DMS79 (cell line): ENCODE results near the gene MAP2K1.
A peak's percentile ranks its signal among the peaks of the same experiment; 100 is the strongest.
"Not testable (repeated sequence)": the region's sequence is repeated elsewhere in the genome, so short reads cannot be mapped to it uniquely, and the experiment has no call there.

Experiments
- DNase-seq: peaks from one replicate; lab custom pipeline; 2025; lab: John Stamatoyannopoulos, UW

MAP2K1 gene

DNA sequence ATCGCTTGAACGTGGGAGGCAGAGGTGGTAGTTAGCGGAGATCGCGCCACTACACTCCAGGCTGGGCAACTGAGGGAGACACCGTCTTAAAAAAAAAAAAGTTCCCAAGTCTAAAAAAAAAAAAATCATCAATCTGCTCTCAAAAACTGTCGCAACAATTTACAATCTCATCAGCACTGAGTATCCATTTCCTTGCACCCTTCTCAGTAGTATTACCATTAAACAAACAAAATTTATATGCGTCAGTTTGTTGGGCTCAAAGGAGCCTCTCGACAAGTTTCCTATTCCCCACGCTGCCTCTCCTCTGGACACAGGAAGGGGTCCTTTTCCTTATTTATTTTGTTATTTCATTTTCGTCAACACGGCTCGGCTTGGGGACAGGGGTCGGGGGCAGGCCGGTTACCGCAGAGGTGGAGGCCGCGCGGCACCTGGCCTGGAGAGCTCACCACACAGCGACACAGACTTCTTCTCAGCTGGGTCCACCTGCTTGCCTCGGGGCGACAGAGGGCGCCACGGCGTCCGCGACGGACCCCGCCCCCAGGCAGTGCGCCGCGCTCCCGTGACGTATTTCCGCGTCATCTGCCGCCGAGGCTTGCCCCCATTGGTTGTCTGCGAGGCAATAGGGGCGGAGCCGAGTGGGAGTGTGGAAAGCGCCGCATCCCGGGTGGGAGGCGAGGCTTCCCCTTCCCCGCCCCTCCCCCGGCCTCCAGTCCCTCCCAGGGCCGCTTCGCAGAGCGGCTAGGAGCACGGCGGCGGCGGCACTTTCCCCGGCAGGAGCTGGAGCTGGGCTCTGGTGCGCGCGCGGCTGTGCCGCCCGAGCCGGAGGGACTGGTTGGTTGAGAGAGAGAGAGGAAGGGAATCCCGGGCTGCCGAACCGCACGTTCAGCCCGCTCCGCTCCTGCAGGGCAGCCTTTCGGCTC lies at the start of gene MAP2K1:
Gene MAP2K1, plus strand, starts transcription at position 709 of the 920 bp plus-strand sequence. CDS start 436 bp downstream, outside the sequence.
- peak; percentile 80 for DNase-seq

DNA sequence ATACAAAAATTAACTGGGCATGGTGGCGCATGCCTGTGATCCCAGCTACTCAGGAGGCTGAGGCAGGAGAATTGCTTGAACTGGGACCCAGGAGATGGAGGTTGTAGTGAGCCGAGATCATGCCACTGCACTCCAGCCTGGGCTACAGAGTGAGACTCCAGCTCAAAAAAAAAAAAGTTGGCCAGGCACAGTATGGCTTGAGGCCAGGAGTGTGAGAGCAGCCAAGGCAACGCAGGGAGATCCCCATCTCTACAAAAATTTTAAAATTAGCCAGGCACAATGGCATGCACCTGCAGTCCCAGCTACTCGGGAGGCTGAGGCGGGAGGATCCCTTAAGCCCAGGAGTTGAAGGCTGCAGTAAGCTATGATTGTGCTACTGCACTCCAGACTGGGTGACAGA lies 38.2 kb upstream of the MAP2K1 start:
- DNase-seq = not testable (repeated sequence)

DNA sequence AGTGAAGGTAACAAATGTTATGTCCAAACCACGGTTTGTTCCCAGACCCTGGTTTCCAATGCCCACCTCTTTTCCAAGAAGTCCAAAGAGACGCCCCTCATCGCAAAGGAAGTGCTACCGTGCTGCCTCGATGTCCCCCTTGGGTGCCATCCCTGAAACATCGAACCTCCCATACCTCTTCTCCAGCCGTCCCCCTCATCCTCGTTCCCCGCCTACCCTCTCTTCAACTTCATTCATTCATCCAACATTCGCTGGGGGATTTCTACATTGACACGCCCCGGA lies 30.7 kb upstream of the MAP2K1 start:
- DNase-seq = no peak

DNA sequence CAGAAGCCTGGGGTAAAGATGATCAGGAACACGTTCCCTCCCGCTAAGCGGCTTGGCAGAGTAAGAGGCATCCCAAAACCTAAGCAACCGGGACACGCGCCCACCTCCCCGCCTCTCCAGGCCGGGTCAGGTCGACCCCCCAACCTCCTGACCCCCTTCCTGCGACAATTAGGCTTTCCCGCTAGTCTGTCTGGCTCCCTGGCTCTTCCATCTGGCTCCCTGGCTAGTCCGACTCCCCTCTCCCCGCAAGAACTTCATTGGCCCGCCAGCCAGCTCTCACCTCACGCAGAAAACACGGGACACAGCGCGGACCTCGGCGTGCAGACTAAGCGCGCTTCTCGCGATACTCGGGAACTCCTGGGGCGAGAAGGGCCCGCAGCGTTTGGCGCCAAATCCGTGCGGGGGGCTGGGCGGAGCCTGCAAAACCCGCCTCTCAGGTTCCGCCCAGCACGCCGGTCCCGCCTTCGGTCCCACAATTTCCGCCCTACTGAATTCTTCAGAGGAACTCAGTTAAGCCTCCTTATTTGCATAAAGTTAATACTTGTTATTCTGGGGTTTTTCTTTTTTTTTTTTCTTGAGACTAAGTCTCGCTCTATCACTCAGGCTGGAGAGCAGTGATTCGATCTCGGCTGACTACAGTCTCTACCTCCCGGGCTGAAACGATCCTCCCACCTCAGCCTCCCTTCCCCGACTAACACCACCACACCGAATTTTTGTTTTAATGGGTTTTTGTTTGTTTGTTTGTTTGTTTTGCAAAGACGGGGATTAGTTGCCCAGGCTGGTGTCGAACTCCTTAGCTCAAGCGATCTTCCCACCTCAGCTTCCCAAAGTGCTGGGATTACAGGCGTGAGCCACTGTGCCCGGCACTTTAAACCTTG lies 30.1 kb upstream of the MAP2K1 start, which contains the start of gene TIPIN:
Gene TIPIN, minus strand, starts transcription at position 327 of the 878 bp plus-strand sequence. CDS start 3,738 bp downstream, outside the sequence.
- peak; percentile 74 for DNase-seq

DNA sequence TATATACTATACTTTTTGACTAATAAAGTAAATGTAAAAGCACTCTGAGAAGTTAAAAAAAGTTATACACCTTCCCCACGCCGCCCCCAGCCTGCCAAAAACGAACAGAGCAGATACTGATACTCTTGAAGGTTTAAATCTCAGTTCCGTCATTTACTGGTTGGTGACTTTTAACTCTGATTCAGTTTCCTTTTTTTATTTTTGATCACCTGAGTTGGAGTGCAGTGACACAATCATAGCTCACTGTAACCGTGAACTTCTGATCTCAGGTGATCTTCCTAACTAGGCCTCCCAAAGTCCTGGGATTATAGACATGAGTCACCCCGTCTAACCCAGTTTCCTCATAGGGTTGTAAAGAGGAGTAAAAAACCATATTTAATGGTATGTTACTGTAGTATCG lies 27.0 kb upstream of the MAP2K1 start:
- DNase-seq = no peak

DNA sequence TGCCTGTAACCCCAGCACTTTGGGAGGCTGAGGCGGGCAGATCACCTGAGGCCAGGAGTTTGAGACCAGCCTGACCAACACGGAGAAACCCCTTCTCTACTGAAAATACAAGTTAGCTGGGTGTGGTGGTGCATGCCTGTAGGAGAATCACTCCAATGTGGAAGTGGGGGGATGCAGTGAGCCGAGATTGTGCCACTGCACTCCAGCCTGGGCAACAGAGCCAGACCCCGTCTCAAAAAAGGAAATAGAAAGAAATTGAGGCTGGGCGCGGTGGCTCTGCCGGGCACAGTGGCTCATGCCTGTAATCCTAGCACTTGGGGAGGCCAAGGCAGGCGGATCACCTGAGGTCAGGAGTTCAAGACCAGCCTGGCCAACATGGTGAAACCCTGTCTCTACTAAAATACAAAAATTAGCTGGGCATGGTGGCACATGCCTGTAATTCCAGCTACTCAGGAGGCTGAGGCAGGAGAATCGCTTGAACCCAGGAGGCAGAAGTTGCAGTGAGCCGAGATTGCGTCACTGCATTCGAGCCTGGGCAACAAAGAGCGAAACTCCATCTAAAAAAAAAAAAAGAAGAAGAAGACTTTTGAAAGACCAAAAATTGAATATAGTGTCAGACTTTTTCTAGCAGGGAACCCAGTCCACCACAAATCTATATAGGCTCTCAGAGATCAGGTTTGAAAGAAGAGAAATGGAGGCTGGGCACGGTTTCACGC lies 24.8 kb upstream of the MAP2K1 start:
- not testable (repeated sequence) for DNase-seq

DNA sequence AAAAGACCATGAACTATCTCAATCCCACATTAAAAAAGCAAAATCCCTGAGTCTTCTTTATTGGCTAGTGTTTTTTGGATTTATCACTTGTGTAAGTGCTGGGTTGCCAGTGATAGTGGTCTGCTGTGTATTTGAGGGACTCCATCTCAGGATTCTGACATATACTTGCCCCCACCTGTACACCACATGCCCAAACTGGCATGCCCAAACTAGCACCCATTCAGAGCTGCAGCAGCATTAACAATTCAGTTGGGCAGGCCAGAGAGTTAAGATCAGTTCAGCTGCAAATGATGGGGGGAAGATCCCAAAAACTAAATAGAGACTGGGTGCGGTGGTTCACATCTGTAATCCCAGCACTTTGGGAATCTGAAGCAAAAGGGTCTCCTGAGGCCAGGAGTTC lies 23.9 kb upstream of the MAP2K1 start:
- no peak for DNase-seq

DNA sequence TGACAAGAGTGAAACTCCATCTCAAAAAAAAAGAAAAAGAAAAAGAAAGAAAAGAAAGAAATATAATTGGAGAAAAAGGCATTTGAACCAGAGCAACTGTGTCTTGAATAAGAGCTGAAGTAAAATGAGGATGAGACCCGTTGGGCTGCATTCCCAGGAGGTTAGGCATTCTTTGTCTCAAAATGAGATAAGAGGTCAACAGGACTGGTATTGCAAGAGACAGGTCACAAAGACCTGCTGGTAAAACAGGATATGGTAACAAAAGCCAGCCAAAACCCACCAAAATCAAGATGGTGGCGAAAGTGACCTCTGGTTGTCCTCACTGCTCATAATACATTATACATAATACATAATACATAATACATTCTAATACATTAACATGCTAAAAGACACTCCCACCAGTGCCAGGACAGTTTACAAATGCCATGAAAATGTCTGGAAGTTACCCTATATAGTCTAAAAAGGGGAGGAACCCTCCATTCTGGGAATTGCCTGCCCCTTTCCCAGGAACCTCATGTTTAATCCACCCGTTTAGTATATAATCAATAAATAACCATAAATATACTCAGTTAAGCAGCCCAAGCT lies 21.7 kb upstream of the MAP2K1 start:
- DNase-seq = no peak

DNA sequence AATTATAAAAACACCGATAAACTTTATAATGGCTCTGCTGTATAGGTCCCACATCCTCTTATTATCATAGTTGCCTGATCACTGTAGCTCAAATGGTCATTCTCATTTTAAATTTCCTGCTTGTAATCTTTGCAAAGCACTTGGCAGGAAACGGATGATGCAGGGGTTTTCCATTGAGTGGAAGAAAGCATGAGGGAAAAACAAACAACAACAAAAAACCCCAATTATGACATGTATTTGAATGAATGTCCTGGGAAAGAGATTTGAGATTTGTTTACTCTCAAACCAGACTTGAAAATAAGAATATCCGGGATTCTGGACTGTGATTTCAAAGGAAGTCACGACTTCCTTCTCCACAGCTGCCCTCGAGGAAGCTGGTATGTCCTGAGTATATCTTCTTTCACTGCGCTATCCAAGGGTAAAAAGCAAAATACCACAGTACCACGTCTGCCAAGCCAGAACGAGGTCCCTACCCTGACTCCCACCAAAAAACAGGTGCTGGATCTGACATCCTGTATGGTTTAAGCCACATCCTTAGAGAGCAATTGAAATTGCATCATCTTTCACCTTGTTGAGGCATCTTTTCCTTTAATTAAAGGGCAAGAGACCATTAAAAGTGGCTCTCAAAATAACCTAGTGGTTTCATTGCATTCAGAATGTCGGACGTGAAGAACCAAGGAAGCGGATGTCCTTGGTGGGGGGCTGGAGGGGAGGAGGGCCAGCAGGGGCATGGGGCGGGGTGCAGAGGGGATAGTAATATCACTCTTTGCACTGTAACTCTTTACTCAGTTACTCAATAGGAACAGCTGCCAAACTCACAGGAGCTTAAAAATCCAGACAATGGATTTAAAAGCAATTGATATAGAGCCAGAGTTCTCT lies 16.7 kb upstream of the MAP2K1 start:
- DNase-seq = peak; percentile 4

DNA sequence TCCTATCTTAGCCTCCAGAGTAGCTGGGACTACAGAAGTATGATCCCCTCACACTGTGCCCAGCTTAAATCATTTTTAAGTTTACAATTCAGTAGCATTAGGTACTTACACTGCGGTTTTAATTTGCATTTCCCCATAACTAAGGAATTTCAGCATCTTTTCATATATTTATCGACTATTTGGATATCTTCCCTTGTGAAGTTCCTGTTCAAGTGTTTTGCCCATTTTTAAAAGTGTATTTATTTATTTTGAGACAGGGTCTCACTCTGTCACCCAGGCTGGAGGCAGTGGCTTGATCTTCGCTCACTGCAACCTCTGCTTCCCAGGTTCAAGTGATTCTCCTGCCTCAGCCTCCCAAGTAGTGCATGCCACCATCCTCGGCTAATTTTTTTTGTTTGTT lies 12.5 kb upstream of the MAP2K1 start:
- no peak for DNase-seq

DNA sequence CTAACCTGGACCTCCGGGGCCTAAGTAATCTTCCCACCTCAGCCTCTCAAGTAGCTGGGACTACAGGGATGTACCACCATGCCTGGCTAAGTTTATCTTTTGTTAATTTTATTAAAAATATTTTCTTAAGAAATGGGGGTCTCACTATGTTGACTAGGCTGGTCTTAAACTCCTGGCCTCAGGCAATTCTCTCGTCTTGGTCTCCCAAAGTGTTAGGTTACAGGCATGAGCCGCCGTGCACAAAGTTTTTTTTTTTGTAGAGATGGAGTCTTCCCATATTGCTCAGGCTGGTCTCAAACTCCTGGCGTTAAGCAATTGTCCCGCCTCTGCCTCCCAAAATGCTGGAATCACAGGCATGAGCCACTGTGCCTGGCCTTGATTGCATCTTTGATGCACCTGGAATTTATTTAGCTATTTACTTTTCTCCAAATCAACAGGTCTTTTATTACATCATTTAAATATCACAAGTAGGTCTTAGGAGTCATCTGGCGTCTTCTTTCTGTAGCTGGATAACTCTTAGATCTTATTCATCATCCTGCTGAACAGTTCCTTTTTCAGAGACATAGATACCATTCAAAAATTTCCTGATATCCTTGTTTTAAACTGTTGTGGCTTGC lies 7.8 kb upstream of the MAP2K1 start:
- no peak for DNase-seq

DNA sequence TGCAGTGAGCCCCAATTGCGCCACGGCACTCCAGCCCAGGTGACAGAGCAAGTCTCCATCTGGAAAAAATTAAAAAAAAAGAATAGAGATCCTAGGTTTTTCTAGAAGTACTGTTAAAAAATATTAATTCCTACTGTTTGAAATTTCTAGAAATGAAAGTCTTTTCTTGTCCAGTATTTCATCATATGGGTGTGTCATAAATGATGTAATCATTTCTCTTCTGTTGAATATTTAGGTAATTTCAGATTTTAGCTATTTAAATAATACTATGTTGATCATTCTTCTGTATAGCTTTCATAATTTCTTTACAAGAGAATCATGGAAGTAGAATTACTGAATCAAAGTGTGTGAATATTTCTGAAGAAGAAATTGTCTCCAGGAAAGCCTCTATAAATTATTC lies 5.3 kb upstream of the MAP2K1 start:
- DNase-seq = not testable (repeated sequence)

DNA sequence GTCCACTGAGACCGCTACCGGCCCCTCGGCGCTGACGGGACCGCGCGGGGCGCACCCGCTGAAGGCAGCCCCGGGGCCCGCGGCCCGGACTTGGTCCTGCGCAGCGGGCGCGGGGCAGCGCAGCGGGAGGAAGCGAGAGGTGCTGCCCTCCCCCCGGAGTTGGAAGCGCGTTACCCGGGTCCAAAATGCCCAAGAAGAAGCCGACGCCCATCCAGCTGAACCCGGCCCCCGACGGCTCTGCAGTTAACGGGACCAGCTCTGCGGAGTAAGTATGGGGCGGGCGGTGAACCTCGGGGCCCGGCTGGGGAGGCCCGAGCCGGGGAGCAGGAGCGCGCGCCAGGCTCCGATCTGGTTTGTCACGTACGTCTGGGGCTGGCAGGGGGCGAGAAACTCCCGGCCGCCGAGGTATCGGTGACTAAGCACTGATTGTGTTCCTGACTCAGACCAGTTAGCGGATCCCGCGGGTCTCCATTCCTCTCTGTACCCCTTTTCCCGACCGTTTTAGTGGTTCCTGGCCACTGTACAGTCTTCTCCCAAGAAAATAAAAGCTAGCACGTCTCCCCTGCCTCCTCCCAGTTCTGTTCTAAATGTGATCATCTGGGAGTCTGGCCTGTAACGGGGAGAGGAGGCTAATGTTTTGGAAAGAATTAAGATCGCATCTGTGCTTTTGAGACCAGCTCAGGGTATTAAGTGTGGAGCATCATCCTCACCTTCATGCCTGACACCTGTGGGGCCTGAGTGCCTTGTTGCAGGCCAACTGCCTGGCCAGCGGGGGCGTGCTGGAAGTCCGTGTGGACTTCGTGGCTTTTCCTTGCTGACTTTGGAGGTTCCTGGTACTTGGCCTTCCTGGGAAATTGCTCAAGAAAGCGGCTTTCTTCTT lies 691 bp downstream of the MAP2K1 start:
- peak; percentile 1 for DNase-seq

DNA sequence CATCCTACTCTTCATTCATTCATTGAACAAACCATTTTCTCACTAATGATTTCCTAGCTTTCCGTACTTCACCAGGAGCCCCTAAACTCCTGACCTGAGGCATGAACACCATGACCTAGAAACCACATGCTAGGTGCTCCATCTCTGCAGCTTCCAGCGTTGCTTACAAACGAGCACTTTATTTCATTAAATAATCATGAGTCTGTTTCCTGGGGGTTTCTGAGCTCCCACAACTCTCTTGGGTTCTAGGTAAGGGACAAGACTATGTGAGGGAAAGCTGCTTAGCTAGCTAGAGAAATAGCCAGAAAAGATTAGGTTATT lies 1.3 kb downstream of the MAP2K1 start:
- no peak for DNase-seq

DNA sequence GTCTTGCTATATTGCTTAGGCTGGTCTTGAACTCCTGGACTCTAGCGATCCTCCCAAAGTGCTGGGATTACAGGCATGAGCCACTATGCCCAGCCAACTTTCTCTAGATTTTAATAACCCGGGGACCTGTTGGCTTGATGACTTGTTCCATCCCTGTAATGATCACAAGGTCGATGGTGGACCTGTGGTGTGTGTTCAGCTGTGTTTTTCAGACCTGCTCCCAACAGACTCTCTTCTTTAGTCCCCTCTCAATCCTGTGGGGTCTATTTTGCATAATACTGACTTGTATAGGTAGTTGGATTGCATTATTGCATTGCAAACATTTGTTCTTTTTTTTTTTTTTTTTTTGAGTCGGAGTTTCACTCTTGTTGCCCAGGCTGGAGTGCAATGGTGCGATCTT lies 1.9 kb downstream of the MAP2K1 start:
- no peak for DNase-seq

DNA sequence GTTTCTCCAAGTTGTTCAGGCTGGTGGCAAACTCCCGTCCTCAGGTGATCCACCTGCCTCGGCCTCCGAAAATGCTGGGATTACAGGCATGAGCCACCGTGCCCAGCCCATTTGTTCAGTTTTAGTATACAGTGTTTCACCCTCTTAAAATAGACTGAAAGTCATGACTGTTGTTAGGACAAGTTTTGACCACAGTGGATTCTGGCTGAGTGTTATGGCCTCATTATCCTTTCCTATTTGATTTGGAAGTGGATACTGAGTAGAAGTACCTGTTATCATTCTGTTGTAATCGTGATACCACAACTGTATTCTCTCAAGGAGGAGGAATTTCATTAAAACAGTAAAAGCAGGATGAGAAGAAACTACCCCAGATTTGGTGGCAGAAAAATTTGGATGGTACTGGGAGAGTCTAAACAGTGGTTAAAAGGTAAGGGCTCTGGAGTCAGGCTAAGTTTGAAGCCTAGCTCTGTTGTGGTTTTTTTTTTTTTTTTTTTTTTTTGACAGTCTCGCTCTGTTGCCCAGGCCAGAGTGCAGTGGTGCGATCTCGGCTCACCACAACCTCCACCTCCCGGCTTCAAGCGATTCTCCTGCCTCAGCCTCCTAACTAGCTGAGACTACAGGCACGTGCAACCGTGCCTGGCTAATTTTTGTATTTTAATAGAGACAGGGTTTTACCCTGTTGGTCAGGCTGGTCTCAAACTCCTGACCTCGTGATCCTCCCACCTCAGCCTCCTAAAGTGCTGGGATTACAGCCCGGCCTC lies 2.6 kb downstream of the MAP2K1 start:
- no peak for DNase-seq

DNA sequence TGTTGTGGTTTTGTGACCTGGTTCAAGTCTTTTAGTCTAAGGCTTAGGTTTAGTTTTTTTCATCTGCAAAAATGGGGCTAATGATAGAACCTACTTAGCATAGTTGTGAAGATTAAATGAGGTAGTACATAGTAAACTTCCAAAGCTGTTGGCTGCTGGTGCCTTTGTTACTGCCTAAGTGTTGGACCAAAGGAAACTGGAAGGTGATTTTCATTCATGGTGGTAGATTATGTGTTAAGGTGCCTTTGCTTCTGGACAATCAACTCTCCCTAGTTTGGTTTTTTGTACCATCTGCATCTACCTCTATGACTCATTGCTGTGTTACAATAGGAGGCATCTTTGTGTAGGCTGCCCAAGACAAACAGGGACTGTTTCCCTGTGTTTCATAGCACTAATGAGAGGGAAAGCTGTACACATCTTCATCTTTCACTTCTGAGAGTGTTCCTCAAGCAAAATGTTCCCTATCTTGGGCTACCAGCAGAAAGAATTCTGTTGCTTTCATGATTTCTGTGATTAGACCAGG lies 3.2 kb downstream of the MAP2K1 start:
- no peak for DNase-seq

DNA sequence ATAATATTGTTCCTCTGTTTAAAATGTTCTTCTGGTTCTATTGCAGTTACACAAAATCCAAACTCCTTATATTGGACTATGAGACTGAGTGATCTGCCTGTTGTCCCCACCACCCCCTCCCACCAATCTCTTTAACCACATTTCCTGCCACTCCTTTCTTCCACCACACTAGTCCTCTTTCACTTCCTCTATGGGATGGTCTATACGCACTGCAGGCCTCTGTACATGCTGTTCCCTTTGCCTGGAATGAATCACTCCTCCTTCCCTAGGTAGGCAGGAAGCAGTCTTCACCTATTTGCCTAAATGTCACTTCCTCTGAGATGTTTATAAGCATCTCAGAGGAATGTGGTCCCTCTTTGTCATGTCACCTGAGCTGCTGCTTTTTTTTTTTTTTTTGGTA lies 4.0 kb downstream of the MAP2K1 start:
- no peak for DNase-seq

DNA sequence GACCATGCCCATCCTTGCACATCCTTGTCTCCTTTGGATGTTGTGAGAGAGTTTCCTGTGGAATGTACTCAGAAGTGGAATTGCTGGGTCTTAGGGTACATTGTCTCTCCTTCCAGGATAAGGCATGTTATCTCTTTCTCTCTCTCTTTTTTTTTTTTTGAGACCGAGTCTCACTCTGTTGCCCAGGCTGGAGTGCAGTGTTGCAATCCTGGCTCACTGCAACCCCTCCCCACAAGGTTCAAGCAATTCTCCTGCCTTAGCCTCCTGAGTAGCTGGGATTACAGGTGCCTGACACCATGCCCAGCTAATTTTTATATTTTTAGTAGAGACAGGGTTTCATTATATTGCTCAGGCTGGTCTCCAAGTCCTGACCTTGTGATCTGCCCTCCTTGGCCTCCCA lies 6.3 kb downstream of the MAP2K1 start:
- not testable (repeated sequence) for DNase-seq
